GM06990 (cell line): ENCODE data around the gene DKC1.
"Not testable (repeated sequence)": the region's sequence is repeated elsewhere in the genome, so short reads cannot be mapped to it uniquely, and the experiment has no call there.

Experiments
- DNase-seq: peaks from one replicate; pipeline ENCODE4 v3.0.0-alpha.2; 2011; ENCODE audit not compliant: insufficient read length; ENCODE audit errors: extremely low read depth
- H3K27me3 ChIP-seq: replicated peaks from 2 replicates; pipeline ENCODE4 v1.6.0; 2011; ENCODE audit warnings: low read length; ENCODE audit not compliant: control insufficient read depth, insufficient read depth
- H3K36me3 ChIP-seq: 2 replicates; pipeline ENCODE4 v1.5.1; 2011; ENCODE audit warnings: low read length; ENCODE audit not compliant: control insufficient read depth, insufficient read depth
- H3K4me3 ChIP-seq: replicated peaks from 2 replicates; pipeline ENCODE4 v1.5.1; 2011; ENCODE audit warnings: low read depth, mild to moderate bottlenecking, control low read depth, low read length
- TF ChIP-seq, protein P1 (sequence below): IDR thresholded peaks from 2 replicates; pipeline ENCODE4 v1.5.1; 2011; ENCODE audit warnings: low read length, control low read depth, mild to moderate bottlenecking, inconsistent platforms; ENCODE audit not compliant: insufficient read depth, poor library complexity, severe bottlenecking

DKC1 gene

DNA sequence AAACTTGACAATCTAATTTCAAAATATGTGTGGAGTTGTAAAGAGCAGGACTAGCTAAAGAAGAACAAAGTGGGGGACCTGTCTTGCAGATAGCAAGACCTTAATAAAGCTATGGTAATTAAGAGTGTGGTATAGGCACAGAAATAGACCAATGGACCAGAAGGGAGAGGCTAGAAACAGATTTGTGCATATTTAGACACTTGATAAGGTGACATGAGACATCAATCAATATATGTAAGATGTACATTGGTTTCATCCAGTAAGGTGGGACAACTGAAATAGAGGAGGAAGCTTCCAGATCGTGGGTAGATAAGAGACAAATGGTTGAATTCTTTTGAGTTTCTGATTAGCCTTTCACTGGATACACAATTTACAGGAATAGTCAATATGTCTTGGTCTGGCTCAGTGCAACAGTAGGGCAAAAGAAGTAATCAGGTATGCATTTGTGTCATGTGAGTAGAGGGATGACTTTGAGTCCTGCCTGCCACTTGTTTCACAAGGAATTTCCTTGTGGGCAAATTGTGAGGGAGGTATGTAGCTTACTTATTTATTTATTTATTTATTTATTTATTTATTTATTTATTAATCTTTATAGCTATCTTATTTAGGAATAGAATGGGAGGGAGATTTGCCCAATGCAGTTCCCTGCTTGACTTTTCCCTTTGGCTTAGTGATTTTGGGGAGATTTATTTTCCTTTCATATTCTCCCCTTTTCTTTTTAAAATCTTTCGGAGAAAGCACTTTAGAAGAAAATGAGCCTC is 49.9 kb downstream of the DKC1 start:
- TF ChIP-seq, protein P1, sequence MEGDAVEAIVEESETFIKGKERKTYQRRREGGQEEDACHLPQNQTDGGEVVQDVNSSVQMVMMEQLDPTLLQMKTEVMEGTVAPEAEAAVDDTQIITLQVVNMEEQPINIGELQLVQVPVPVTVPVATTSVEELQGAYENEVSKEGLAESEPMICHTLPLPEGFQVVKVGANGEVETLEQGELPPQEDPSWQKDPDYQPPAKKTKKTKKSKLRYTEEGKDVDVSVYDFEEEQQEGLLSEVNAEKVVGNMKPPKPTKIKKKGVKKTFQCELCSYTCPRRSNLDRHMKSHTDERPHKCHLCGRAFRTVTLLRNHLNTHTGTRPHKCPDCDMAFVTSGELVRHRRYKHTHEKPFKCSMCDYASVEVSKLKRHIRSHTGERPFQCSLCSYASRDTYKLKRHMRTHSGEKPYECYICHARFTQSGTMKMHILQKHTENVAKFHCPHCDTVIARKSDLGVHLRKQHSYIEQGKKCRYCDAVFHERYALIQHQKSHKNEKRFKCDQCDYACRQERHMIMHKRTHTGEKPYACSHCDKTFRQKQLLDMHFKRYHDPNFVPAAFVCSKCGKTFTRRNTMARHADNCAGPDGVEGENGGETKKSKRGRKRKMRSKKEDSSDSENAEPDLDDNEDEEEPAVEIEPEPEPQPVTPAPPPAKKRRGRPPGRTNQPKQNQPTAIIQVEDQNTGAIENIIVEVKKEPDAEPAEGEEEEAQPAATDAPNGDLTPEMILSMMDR, result no peak
- DNase-seq, result no peak
- Histone ChIP-seq H3K36me3 (no peaks in the 10 kb centered on the region), H3K27me3 (no peaks in the 10 kb centered on the region), H3K4me3 (no peak overlapping the region)

DNA sequence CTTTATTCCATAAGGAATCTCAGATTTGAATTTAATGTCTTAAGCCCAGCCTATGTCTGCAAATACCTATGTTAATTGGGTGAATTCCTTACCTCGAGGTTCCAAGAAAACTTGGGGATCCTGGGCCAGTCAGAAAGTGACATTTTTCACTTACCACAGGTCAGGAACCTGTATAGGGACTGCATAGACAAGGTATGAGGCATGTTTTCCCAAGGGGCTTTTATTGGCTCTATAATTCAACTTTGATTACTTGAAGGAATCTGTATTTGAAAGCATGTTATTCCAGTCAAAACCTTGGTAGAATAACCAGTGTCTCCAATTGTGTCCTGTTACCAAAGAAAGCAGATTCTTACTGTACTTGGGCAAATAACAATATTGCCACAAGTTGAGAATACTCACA is 51.1 kb downstream of the DKC1 start:
- DNase-seq, result no peak
- Histone ChIP-seq H3K36me3 (no peaks in the 10 kb centered on the region), H3K4me3 (no peak overlapping the region), H3K27me3 (no peaks in the 10 kb centered on the region)
- TF ChIP-seq, protein P1, result no peak

- no peak overlapping the region for H3K4me3 ChIP-seq
- TF ChIP-seq, protein P1, result no peak
- H3K36me3 ChIP-seq, result no peaks in the 10 kb centered on the region
- H3K27me3 ChIP-seq, result no peaks in the 10 kb centered on the region
- DNase-seq, result no peak
Observed at GRCh38 chrX:154815274-154815818, 52.7 kb downstream of the DKC1 start.

DNA sequence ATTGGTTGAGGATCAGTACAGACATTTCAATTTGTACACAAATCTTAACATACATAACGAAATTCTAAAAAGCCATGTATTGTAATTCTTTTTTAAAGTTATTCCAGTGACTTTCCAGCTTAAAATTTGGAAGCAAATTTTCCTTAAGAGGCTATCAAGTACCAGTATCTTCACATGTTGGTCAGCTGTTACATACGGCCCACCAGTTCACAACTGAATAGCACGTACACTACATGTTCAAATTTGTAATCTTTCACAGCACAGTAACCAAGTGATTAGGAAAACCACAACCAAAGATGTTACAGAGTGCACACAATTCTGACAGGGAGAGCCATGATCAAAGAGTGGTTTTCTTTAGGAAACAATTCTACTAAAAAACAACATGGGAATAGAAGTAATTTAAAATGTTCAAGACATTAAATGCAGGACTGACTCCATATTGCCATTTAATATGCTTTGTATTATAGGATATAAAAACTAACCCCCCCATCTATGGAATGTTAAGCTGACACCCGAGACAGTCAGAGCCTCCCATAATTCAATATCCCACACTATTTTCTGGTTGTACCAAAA is 53.7 kb downstream of the DKC1 start:
- not testable (repeated sequence) for H3K36me3 ChIP-seq, H3K27me3 ChIP-seq, DNase-seq, H3K4me3 ChIP-seq

DNA sequence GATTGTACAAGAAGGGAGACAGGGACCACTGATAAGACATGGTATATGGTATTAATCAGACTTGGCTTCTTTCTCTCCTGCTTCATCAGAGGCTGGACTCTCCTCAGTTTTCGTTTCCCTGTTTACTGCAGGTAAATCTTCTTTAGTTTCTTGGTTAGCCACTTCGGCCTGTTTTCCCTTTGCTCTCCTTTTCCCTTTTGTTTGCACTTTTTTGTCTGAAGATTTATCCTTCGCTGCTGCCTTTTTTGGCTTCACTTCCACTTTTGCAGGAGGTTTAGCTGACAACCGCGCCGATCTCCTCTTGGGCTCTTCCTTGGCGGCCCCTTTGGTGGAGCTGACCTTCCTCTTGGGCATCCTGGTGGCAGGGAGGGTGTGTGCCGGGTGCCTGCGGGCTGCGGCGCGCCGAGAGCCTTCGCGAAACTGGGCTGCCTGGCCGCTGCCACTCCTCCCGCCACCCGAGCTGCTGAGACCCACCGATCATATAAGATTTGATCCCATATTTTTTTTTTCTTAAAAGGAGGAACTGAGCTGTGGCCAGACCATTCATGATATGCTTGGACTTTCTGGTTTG is 54.5 kb downstream of the DKC1 start:
- H3K4me3 ChIP-seq, DNase-seq, H3K36me3 ChIP-seq, H3K27me3 ChIP-seq: not testable (repeated sequence)

GRCh38 chrX:154818916-154819770 is 56.5 kb downstream of the DKC1 start:
- Histone ChIP-seq H3K27me3 (no peaks in the 10 kb centered on the region), H3K4me3 (no peak overlapping the region), H3K36me3 (no peaks in the 10 kb centered on the region)
- DNase-seq, result no peak
- TF ChIP-seq, protein P1, result no peak
